GM21717 (cell line): ENCODE data around the gene SPAG5.

Source experiments
- ATAC-seq: cut with Tn5 transposase; IDR thresholded peaks from one replicate; pipeline ENCODE4 v1.9.1; 2021; ENCODE audit warnings: mild to moderate bottlenecking, moderate library complexity; ENCODE audit not compliant: unreplicated experiment

The SPAG5 gene, protein sequence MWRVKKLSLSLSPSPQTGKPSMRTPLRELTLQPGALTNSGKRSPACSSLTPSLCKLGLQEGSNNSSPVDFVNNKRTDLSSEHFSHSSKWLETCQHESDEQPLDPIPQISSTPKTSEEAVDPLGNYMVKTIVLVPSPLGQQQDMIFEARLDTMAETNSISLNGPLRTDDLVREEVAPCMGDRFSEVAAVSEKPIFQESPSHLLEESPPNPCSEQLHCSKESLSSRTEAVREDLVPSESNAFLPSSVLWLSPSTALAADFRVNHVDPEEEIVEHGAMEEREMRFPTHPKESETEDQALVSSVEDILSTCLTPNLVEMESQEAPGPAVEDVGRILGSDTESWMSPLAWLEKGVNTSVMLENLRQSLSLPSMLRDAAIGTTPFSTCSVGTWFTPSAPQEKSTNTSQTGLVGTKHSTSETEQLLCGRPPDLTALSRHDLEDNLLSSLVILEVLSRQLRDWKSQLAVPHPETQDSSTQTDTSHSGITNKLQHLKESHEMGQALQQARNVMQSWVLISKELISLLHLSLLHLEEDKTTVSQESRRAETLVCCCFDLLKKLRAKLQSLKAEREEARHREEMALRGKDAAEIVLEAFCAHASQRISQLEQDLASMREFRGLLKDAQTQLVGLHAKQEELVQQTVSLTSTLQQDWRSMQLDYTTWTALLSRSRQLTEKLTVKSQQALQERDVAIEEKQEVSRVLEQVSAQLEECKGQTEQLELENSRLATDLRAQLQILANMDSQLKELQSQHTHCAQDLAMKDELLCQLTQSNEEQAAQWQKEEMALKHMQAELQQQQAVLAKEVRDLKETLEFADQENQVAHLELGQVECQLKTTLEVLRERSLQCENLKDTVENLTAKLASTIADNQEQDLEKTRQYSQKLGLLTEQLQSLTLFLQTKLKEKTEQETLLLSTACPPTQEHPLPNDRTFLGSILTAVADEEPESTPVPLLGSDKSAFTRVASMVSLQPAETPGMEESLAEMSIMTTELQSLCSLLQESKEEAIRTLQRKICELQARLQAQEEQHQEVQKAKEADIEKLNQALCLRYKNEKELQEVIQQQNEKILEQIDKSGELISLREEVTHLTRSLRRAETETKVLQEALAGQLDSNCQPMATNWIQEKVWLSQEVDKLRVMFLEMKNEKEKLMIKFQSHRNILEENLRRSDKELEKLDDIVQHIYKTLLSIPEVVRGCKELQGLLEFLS

DNA sequence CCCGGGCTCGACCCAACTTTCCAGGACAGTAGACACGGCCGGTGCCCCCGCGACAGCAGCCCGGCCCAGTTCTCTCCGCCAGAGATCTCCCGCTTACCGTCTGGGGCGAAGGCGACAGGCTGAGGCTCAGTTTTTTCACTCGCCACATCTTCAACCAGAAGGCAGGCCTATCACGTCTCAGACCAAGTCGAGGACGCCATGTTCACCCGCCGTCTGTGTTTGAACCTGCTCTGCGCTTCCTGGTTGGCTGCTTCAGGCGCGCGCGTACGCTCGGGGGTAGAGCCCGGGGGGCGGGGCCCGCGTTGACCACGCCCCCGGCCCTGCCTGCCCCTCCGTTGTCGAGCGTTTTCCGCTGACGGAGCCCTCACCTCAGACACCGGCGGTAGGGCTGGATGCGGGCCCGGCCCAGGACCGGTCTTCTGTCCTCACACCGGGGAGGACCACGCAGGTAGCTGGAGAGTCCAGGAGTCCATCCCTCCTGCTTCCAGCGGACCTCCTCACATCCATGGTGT, at the start of gene SPAG5:
Gene SPAG5 (minus strand): TSS at position 227 of the 512 bp plus-strand sequence. CDS start 79 bp downstream, at position 148.
- peak; percentile 75 for ATAC-seq

DNA sequence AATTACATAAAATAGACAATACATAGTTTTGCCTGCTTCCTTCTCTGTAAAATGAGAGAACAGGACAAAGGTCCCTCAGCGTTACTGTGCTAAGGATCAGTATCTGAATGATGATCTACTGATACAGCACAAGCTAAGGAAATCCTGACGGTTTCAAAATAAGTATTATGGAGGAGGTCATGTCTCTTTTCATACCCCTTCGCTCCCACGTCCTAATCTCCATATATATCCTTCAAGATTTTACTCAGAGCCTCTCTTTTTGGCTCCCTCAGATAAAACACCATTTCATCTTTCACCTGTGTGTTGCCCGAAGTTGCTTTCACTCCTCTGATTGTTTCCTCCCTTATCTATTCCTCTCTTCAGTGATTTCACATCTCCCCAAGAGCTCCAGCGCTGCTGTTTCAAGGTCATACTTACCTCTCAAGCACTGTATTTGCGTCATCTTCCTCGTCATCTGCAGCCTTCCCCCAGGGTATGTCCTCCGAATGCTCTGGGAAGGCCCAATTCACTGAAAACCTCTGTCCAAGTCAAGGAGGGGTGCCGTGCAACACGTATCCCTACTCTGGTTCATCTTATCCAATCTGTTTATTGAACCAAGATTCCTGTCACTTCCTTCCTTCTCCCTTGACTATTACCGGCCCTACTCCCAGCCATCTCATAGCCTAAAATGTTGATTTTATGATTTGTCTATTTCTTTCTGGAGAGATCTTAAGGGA, 47.4 kb upstream of the SPAG5 start:
- no peak for ATAC-seq

DNA sequence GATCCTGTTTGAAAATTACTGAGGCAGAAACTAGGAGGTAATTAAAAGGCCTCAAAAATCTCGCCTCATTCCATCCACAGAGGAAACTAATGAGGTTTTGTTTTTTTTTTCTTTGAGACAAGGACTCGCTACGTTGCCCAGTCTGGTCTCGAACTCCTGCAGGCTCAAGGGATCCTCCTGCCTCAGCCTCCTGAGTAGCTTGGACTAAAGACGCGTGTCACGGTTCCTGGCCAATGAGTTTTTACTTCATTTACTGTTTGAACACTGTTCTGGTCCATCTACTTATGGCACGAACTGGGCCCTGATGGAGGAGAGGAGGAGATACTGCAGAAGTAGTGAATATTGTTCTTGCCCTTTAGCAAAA, 46.7 kb upstream of the SPAG5 start:
- ATAC-seq, result no peak

DNA sequence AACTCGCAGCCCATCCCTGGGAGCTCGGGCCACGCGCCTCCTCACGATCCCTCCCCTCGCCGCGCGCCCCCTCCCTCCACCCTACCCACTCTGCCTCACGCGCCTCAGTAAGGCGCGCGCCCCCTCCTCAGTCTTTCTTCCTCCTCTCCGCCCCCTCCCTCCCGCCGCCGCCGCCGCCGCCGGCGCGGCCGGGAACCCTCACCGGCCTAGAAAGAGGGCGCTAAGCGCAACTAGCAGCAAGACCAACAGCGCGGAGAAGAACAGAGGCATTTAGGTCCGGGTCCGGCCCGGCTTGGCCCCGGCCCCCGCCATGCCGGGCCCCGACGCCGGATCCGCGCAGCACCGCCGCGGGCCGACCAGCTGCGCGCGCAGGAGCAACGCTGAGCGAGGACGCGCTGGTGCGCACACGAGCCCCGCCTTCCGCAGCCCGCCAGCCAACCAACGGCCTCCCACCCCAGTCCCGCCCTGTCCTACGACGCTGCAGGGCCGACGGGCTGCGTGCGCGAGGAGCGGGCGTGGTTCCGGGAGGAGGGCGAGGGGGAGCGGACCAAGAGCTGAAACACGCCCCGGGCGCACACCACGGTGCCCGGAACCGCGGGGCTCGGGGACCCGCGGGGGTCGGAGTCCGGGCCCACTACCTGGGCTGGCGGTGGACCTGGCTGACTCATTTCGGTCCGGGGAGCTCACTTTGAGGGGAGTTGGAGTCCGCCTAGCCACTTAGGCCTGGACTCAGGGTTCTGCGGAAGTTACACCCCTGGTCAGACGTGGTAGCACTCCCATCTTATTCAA, 46.2 kb upstream of the SPAG5 start, which contains the start of gene BLTP2:
Gene BLTP2 (minus strand): TSS at position 372 of the 789 bp plus-strand sequence. CDS start 102 bp downstream, at position 270.
- peak; percentile 81 for ATAC-seq

DNA sequence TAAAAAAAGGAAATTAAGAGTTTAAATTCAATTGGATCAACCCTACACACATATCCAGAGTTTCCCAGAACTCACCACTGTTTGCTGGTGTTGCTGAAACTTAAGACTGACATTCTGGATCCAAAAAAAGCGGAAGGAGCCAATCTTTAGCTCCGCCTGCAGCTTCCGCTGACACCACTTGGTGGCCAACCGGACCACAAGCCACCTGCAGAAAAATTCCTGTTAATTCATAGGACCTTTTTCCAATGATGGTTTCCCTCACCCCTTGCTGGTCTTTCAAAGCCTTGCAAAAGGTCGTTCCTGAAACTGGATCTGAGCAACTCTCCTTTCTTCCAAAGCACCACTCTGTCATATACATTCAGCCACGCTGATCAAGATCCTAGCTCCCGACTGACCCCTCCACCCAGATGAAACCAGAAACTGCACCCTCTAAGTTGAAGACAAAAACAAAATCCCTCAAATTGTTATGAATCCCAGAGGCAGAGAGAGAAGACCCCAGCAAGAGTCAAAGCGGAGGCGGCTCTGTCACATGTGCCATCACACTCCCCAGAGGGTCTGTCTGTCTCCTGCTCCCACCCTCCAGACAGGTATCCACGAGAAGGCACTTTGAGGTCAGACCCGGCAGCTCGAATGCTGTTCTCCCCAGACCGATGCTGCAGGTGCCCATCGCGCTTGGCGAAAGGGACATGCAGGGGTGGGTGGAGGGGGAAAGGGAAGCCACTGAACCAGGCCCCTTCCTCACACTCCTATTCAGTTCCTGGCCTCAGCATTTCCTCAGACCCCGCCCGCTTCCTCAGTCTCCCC, 45.4 kb upstream of the SPAG5 start:
- ATAC-seq, result peak; percentile 15

DNA sequence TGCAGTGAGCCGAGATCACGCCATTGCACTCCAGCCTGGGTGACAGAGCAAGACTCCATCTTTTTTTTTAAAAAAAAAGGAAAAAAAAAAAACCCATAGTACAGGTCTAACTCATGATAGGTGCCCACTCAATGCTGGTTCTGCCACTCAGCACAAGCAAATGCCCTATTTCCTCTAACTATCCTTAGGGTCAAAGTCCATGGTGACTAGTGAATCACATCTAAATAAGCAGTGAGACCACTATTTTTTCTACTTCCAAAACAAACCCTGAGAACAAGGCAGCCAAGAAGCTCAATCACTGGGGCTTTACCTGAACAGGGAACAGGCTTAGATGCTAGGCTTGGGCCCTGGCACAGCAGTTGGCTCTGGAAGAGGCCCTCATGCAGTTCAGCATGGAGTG, 42.8 kb upstream of the SPAG5 start:
- ATAC-seq, result no peak

DNA sequence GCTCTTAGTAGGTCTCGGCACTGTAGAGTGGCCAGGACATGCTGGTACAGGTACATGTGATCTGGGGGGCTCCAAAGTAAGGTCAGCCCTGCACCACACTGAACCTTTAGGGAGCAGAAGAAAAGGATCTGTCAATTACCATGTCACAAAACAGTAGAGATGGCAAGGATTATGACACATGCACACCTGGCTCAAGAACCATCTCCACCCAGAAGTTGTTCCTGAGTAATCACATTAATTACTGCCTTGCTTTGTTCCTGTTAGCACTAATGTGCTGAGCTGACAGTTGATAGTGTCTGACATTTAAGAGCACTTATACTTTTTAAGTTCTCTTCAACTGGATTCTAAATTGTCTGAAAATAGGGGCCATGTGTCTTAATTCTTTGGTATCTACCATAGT, 36.7 kb upstream of the SPAG5 start:
- no peak for ATAC-seq

DNA sequence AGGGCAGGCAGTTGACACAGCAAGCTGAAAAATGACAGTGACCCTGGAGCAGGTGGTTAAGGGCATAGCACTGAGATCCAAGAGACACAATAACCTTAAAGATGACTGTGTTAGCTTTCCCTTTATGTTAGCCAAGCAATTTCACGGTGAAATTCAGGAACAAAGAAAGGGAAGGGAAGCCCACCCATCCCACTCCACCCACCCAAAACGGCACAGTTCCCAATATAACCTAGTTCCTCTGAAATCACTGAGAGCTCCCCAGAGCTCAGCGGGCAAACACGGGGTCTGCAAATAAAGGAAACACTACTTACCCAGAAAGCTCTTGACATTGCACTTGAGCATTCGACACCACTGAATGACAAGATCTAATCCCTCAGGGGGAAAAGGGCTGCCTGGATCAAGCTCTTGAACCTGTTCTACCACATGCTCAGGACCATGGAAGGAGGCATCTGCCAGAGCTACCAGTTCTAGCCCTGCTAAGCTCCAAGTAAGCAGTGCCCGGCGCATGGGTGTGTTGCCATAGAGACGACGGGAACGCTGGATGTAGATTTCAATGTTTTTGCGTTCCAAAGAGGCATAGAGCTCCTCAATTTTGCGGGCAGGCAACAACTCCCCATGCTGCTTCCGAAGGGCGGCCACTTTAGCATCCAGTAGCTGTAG, 35.5 kb upstream of the SPAG5 start:
- ATAC-seq, result no peak

DNA sequence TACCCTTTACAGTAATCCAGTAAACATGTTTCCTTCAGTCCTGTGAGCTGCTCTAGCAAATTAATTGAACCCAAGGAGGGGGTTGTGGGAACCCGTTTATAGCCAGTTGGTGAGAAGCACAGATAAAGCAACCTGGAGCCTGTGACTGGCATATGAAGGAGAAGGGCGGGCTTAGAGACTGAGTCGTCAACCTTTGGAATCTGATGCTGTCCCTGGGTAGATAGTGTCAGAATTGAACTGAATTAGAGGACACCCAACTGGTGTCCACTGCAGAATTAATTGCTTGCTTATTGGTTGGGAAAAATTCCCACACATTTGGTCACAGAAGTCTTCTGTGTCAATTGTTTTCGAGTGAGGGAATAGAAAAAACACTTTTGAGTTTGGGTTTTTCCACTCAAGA, 28.0 kb upstream of the SPAG5 start:
- no peak for ATAC-seq

DNA sequence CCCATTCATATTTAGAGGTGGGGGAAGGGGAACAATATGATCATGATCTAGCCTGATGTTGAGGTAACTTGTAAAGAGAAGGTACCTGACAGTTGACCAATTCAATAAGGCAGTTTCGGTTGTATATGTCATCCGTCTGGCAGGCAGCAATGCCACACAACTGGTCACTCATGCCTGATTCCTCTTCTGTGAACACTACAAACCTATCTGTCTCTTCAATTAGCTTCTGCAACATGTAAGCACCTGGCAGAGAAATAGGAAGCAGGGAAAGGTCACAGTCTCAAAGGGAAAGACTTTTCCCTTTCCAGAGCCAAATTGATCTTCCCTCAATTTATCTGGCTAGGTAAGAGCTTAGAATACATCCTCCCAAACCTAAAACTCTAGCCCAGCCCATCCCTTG, 25.3 kb upstream of the SPAG5 start:
- no peak for ATAC-seq

DNA sequence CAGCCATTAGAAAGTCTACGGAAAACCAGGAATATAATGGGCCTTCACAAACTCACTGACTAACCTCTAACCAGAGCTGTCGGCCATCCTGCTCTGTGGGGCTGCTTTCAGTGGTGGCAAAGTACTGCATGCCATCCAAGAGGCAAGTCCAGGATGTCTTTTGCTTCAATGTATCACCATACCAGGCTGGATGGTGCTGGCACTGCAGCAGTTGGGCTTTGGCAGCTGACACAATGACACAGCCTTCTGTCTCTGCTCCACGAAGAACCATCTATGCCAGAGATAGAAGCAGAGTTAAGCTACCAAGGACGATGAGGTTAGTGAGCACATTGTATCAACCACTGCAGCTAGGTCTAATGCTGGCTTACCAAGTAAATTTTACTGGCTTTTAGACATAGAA, 24.9 kb upstream of the SPAG5 start:
- no peak for ATAC-seq

DNA sequence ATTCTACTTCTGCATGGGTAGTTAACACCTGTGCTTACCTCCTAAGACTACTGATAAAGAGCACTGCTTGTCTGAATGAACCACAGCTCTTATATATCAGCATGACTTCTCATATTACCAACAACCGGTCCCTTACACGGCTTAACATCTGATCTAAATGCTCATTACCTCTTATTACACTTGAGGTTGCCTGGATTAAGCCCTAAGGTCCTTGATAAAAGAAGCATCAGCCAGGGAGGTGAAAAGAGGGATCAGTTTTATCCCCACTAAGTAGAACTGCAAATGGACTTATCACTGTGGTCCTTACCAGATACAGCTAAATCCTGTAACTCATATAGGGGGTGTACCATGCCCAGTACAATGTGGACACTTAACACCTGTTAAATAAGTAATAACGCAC, 23.4 kb upstream of the SPAG5 start:
- ATAC-seq, result no peak

DNA sequence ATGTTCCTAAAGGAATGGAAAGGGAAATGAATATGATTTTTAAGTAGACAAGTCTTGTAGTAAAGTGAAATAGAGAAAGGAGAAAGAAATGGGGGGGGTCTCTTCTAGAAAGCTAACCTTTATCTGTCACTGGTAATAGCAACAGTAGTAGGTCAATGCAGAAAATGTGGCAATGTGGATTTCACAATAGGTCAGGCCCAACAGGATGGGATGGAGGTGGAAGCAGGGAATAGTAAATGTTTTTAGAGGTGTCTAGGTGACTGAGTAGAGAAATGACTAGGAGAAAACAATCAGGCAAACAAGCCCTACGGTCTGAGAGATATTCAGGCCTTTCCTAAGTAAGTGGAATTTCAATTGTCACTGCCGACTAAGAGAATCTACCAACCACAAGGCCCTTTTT, 21.2 kb upstream of the SPAG5 start:
- ATAC-seq, result no peak

DNA sequence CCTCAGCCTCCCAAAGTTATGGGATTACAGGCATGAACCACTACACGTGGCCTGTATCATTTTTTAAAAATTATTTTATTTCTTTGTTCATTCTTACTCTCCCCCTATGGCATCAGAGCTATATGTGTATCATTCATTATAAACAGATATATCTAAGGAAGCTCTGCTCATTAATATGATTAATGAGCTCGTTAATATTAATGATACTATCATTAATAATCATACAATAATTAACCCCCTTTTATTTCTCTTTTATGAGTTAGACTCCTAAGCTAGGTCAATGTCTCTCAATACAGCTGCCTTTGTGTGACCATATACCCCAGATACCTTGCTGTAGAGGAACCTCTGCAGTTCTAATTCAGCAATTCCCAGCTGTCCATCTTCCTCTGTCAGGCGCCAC, 19.6 kb upstream of the SPAG5 start:
- ATAC-seq, result no peak

DNA sequence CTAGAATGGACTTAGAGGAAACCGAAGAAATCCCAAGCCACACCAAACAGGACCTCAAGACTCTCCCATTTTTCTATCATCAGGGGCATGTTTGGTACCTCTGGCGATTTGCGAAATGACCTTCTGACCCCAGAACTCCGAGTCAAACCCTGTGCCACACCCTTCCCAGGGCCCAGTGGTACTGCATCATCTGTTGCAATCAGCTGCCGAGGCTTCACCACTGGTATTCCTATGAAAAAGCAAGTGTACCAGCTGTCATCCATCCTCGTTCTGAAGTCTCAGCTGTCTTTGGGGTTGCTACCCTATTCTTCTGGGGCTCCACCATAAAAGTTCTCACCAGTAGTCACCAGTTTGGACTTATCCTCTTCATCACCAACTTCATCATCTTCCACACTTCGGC, 17.5 kb upstream of the SPAG5 start:
- ATAC-seq, result no peak

DNA sequence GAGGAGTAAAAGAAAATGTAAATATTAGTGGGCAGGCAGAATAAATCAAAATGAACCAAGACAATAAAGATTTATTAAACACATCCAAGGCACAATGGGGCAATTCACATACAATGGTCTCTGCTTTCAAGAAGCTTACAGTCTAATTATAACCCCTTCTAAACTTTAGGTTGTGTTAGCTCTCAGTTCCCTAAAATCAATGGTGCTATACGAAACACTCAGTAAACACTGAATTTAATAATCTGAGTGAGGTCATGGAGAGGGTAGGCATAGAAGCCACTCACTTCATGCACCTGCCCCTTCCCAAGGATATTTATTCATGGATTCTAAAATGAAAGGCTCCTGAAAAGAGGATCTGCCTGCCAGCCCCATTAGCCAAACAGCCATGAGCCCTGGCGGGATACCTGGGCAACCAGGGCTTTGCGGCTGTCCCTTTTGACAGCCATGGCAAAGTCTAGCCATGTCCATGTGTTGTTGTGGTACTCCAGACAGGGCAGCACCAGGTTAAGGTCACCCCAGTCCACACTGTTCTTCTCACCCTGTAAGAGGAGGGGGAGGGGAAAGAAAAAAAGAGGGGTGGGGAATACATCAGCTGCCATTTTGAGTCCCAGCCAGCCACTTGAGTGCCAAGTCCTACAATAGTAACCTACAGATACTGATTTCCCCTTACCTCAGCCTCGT, 16.6 kb upstream of the SPAG5 start:
- ATAC-seq, result no peak

DNA sequence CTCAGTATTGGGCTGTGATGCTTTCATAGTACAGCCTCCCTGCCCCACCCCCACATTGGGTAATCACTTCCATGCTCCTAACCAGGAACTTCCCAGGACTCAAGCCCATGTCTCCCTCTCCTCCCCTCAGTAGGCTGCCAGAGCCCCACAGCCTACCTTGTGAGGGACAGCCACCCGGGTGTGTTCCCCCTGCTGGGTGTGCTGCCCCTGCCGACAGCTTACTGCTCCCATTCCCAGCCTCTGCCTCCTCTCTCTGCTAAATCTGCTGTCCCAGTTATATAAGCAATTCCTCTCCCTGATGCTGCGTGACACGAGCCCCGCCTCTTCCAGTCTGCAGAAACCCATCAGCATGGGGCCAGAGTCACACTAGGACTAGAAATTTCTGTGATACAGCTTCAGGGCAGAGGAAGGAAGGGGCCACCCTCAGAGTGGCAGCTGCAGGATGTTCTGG, 15.1 kb upstream of the SPAG5 start, which contains the start of gene RSKR:
Gene RSKR (minus strand): TSS at position 255 of the 451 bp plus-strand sequence. CDS start 24 bp downstream, at position 231.
- no peak for ATAC-seq
